ENCODE data around the gene DAB1.

DAB1 gene

DNA sequence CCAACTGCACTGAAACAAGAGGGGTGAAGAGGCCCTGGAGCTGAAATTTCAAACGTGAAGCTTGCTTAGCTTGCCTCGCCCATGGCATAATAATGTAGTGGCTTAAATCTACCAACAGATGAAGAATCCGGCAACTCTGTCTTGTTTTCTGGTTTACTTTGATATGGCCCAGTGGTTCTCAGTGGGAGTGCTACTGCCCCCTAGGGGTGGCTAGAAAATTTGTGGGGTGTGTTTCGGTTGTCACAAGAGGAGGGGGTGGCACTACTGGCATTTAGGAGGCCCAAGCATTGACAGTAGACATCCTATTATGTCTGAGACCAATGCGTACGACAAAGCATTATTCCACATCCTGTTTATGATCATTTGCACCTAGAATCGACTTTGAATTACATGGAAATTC, 406.1 kb downstream of the DAB1 start:
- CTCF ChIA-PET: interaction anchor here (0.6 to 2.5 kb wide), 6 partner anchors 10 to 289 kb away, joined by 3 to 10 read pairs (median 4); no protein-coding TSS in a partner anchor

More for the DNA sequence above, 406.1 kb downstream of the DAB1 start:
- Histone ChIP-seq H3K27ac (ENCODE audit: extremely low read depth, low read depth, low read length) (no peak overlapping the region), H3K9me3 (ENCODE audit: control insufficient read depth, insufficient read depth, low read depth, low read length) (no peaks in the 10 kb centered on the region), H3K36me3 (ENCODE audit: control insufficient read depth in 2 of 2, insufficient read depth in 1 of 2, low read length in 2 of 2) (no peaks in the 10 kb centered on the region), H3K4me1 (ENCODE audit: control insufficient read depth, insufficient read depth, low read length) (no peaks in the 10 kb centered on the region), H3K4me3 (ENCODE audit: low read depth, low read length) (no peak overlapping the region)
- TF ChIP-seq, protein P1, sequence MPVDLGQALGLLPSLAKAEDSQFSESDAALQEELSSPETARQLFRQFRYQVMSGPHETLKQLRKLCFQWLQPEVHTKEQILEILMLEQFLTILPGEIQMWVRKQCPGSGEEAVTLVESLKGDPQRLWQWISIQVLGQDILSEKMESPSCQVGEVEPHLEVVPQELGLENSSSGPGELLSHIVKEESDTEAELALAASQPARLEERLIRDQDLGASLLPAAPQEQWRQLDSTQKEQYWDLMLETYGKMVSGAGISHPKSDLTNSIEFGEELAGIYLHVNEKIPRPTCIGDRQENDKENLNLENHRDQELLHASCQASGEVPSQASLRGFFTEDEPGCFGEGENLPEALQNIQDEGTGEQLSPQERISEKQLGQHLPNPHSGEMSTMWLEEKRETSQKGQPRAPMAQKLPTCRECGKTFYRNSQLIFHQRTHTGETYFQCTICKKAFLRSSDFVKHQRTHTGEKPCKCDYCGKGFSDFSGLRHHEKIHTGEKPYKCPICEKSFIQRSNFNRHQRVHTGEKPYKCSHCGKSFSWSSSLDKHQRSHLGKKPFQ (tag by site-specific recombination; IDR thresholded peaks at IDR 0.05): no peak
- TF ChIP-seq ZFHX2 (tag by site-specific recombination; conservative IDR thresholded peaks at IDR 0.05) (no peak), ZNF707 (tag by site-specific recombination; IDR thresholded peaks at IDR 0.05) (no peak), ZBTB8A (tag by site-specific recombination; IDR thresholded peaks at IDR 0.05) (no peak), BCL11B (tag by site-specific recombination; IDR thresholded peaks at IDR 0.05; ENCODE audit: low read depth) (no peak), TRIM28 (IDR thresholded peaks at IDR 0.05; ENCODE audit: borderline replicate concordance, low read length) (no peak), TCF7L2 (IDR thresholded peaks at IDR 0.05; ENCODE audit: borderline replicate concordance, low read depth, low read length) (no peak), KLF9 (tag by site-specific recombination; IDR thresholded peaks at IDR 0.05; ENCODE audit: low read depth) (no peak), ZNF514 (tag by site-specific recombination; IDR thresholded peaks at IDR 0.05) (no peak), MEIS1 (CRISPR knock-in tag; IDR thresholded peaks at IDR 0.05; ENCODE audit: borderline replicate concordance) (no peak), MYNN (tag by site-specific recombination; IDR thresholded peaks at IDR 0.05; ENCODE audit: borderline replicate concordance) (no peak), ZNF624 (tag by site-specific recombination; IDR thresholded peaks at IDR 0.05) (no peak)
- TF ChIP-seq, protein P2, sequence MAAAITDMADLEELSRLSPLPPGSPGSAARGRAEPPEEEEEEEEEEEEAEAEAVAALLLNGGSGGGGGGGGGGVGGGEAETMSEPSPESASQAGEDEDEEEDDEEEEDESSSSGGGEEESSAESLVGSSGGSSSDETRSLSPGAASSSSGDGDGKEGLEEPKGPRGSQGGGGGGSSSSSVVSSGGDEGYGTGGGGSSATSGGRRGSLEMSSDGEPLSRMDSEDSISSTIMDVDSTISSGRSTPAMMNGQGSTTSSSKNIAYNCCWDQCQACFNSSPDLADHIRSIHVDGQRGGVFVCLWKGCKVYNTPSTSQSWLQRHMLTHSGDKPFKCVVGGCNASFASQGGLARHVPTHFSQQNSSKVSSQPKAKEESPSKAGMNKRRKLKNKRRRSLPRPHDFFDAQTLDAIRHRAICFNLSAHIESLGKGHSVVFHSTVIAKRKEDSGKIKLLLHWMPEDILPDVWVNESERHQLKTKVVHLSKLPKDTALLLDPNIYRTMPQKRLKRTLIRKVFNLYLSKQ (tag by site-specific recombination; IDR thresholded peaks at IDR 0.05; ENCODE audit: borderline replicate concordance): no peak
- TF ChIP-seq, protein P3, sequence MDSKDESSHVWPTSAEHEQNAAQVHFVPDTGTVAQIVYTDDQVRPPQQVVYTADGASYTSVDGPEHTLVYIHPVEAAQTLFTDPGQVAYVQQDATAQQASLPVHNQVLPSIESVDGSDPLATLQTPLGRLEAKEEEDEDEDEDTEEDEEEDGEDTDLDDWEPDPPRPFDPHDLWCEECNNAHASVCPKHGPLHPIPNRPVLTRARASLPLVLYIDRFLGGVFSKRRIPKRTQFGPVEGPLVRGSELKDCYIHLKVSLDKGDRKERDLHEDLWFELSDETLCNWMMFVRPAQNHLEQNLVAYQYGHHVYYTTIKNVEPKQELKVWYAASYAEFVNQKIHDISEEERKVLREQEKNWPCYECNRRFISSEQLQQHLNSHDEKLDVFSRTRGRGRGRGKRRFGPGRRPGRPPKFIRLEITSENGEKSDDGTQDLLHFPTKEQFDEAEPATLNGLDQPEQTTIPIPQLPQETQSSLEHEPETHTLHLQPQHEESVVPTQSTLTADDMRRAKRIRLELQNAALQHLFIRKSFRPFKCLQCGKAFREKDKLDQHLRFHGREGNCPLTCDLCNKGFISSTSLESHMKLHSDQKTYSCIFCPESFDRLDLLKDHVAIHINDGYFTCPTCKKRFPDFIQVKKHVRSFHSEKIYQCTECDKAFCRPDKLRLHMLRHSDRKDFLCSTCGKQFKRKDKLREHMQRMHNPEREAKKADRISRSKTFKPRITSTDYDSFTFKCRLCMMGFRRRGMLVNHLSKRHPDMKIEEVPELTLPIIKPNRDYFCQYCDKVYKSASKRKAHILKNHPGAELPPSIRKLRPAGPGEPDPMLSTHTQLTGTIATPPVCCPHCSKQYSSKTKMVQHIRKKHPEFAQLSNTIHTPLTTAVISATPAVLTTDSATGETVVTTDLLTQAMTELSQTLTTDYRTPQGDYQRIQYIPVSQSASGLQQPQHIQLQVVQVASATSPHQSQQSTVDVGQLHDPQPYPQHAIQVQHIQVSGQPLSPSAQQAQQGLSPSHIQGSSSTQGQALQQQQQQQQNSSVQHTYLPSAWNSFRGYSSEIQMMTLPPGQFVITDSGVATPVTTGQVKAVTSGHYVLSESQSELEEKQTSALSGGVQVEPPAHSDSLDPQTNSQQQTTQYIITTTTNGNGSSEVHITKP (tag by site-specific recombination; IDR thresholded peaks at IDR 0.05): no peak
- TF ChIP-seq, protein P4, sequence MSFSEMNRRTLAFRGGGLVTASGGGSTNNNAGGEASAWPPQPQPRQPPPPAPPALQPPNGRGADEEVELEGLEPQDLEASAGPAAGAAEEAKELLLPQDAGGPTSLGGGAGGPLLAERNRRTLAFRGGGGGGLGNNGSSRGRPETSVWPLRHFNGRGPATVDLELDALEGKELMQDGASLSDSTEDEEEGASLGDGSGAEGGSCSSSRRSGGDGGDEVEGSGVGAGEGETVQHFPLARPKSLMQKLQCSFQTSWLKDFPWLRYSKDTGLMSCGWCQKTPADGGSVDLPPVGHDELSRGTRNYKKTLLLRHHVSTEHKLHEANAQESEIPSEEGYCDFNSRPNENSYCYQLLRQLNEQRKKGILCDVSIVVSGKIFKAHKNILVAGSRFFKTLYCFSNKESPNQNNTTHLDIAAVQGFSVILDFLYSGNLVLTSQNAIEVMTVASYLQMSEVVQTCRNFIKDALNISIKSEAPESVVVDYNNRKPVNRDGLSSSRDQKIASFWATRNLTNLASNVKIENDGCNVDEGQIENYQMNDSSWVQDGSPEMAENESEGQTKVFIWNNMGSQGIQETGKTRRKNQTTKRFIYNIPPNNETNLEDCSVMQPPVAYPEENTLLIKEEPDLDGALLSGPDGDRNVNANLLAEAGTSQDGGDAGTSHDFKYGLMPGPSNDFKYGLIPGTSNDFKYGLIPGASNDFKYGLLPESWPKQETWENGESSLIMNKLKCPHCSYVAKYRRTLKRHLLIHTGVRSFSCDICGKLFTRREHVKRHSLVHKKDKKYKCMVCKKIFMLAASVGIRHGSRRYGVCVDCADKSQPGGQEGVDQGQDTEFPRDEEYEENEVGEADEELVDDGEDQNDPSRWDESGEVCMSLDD (tag by site-specific recombination; IDR thresholded peaks at IDR 0.05): no peak
- TF ChIP-seq, protein P5, sequence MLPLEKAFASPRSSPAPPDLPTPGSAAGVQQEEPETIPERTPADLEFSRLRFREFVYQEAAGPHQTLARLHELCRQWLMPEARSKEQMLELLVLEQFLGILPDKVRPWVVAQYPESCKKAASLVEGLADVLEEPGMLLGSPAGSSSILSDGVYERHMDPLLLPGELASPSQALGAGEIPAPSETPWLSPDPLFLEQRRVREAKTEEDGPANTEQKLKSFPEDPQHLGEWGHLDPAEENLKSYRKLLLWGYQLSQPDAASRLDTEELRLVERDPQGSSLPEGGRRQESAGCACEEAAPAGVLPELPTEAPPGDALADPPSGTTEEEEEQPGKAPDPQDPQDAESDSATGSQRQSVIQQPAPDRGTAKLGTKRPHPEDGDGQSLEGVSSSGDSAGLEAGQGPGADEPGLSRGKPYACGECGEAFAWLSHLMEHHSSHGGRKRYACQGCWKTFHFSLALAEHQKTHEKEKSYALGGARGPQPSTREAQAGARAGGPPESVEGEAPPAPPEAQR (tag by site-specific recombination; IDR thresholded peaks at IDR 0.05): no peak
- TF ChIP-seq, protein P6, sequence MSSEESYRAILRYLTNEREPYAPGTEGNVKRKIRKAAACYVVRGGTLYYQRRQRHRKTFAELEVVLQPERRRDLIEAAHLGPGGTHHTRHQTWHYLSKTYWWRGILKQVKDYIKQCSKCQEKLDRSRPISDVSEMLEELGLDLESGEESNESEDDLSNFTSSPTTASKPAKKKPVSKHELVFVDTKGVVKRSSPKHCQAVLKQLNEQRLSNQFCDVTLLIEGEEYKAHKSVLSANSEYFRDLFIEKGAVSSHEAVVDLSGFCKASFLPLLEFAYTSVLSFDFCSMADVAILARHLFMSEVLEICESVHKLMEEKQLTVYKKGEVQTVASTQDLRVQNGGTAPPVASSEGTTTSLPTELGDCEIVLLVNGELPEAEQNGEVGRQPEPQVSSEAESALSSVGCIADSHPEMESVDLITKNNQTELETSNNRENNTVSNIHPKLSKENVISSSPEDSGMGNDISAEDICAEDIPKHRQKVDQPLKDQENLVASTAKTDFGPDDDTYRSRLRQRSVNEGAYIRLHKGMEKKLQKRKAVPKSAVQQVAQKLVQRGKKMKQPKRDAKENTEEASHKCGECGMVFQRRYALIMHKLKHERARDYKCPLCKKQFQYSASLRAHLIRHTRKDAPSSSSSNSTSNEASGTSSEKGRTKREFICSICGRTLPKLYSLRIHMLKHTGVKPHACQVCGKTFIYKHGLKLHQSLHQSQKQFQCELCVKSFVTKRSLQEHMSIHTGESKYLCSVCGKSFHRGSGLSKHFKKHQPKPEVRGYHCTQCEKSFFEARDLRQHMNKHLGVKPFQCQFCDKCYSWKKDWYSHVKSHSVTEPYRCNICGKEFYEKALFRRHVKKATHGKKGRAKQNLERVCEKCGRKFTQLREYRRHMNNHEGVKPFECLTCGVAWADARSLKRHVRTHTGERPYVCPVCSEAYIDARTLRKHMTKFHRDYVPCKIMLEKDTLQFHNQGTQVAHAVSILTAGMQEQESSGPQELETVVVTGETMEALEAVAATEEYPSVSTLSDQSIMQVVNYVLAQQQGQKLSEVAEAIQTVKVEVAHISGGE (tag by site-specific recombination; conservative IDR thresholded peaks at IDR 0.05; ENCODE audit: low read depth): no peak
- TF ChIP-seq, protein P7, sequence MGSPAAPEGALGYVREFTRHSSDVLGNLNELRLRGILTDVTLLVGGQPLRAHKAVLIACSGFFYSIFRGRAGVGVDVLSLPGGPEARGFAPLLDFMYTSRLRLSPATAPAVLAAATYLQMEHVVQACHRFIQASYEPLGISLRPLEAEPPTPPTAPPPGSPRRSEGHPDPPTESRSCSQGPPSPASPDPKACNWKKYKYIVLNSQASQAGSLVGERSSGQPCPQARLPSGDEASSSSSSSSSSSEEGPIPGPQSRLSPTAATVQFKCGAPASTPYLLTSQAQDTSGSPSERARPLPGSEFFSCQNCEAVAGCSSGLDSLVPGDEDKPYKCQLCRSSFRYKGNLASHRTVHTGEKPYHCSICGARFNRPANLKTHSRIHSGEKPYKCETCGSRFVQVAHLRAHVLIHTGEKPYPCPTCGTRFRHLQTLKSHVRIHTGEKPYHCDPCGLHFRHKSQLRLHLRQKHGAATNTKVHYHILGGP (tag by site-specific recombination; IDR thresholded peaks at IDR 0.05): no peak
- TF ChIP-seq, protein P8, sequence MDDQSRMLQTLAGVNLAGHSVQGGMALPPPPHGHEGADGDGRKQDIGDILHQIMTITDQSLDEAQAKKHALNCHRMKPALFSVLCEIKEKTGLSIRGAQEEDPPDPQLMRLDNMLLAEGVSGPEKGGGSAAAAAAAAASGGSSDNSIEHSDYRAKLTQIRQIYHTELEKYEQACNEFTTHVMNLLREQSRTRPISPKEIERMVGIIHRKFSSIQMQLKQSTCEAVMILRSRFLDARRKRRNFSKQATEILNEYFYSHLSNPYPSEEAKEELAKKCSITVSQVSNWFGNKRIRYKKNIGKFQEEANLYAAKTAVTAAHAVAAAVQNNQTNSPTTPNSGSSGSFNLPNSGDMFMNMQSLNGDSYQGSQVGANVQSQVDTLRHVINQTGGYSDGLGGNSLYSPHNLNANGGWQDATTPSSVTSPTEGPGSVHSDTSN (CRISPR knock-in tag; IDR thresholded peaks at IDR 0.05): no peak
- POLR2A ChIA-PET: no interaction called here
